ENCODE data around the gene NPIPB4.
"Not testable (repeated sequence)": the region's sequence is repeated elsewhere in the genome, so short reads cannot be mapped to it uniquely, and the experiment has no call there.

The NPIPB4 gene

DNA sequence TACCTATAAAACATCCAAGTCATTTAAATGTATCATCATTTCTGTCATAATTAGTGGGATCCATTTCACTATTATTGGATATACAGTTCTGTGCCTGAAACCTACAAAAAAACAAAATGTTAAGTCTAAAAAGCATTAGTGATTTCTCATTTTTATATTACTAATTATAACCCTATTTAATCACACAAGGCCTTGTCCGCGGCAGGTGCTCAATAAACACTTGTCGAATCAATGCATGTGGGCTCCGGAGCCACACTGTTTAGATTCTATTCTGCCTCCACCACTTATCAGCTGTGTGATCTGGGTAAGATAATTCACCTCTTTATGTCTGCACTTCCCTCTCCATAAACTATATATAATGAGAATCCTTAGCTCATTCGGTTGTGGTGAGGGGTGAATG lies at the start of gene NPIPB4:
NPIPB4 (minus strand) TSS at position 101 of the 400 bp plus-strand sequence. CDS start 378 bp downstream, outside the sequence.
- DNase-seq = not testable (repeated sequence)

- DNase-seq = not testable (repeated sequence)
Measured at GRCh38 chr16:21898998-21899397, 41.4 kb upstream of the NPIPB4 start.

GRCh38 chr16:21881988-21882387 lies 24.4 kb upstream of the NPIPB4 start:
- DNase-seq = not testable (repeated sequence)

DNA sequence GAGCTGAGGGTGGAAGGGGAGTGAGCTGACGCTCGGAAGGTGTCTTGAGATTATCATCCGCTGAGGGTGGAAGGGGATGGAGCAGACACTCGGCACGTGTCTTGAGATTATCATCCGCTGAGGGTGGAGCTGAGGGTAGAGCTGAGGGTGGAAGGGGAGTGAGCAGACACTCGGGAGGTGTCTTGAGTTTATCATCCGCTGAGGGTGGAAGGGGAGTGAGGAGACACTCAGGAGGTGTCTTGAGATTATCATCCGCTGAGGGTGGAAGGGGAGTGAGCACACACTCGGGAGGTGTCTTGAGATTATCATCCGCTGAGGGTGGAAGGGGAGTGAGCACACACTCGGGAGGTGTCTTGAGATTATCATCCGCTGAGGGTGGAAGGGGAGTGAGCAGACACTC lies 20.4 kb downstream of the NPIPB4 start:
- DNase-seq = not testable (repeated sequence)

- DNase-seq = not testable (repeated sequence)
Measured at GRCh38 chr16:21836334-21836733, 21.2 kb downstream of the NPIPB4 start.

- not testable (repeated sequence) for DNase-seq
Measured at GRCh38 chr16:21835747-21836146, 21.8 kb downstream of the NPIPB4 start.

- DNase-seq = not testable (repeated sequence)
Measured at GRCh38 chr16:21834211-21834610, 23.3 kb downstream of the NPIPB4 start.

DNA sequence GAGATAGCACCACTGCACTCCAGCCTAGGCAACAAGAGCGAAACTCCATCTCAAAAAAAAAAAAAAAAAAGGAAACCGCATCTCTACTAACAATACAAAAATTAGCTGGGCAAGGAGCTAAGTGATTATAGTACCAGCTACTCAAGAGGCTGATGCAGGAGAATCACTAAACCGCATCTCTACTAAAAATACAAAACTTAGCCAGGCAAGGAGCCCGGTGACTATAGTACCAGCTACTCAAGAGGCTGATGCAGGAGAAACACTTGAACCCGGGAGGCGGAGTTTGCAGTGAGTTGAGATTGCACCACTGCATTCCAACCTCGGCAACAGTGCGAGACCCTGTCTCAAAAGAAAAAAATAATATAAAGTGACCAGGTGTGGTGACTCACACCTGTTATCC lies 27.6 kb downstream of the NPIPB4 start:
- DNase-seq = not testable (repeated sequence)

- not testable (repeated sequence) for DNase-seq
Measured at GRCh38 chr16:21826067-21826706, 31.4 kb downstream of the NPIPB4 start.

DNA sequence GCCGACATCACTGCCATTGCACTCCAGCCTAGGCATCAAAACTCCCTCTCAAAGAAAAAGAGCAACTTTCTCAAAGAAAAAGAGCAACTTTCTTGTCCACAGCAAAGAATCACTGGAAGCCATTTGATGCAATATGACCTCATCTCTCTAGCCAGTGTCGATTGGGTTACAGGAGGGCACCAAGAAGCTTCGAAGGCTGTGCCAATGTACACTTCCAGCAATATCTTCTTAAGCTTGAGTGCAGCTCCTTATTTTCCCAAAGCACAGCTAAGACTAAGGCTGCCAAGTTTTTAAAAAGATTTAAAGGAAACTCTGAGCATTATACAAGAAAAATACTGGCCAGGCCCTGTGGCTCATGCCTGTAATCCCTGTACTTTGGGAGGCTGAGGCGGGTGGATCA lies 32.0 kb downstream of the NPIPB4 start:
- DNase-seq = not testable (repeated sequence)

- not testable (repeated sequence) for DNase-seq
Measured at GRCh38 chr16:21823258-21823657, 34.3 kb downstream of the NPIPB4 start.

DNA sequence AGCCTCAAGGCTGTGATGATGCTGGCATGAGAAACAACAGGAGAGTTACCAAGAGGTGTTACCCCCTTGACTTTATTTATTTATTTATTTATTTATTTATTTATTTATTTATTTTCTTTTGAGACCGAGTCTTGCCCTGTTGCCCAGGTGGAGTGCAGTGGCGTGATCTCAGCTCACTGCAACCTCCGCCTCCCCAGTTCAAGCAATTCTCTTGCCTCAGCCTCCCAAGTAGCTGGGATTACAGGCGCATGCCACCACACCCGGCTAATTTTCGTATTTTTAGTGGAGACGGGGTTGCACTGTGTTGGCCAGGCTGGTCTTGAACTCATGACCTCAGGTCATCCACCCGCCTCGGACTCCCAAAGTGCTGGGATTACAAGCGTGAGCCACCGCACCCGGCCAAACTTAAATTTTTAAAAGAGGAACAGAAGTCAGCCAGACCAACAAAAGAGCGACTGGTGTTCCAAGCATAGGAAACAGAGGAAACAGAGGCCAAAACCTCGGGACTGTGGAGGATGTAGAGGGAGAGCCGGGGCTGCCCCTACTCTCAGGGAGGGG lies 36.6 kb downstream of the NPIPB4 start:
- not testable (repeated sequence) for DNase-seq

DNA sequence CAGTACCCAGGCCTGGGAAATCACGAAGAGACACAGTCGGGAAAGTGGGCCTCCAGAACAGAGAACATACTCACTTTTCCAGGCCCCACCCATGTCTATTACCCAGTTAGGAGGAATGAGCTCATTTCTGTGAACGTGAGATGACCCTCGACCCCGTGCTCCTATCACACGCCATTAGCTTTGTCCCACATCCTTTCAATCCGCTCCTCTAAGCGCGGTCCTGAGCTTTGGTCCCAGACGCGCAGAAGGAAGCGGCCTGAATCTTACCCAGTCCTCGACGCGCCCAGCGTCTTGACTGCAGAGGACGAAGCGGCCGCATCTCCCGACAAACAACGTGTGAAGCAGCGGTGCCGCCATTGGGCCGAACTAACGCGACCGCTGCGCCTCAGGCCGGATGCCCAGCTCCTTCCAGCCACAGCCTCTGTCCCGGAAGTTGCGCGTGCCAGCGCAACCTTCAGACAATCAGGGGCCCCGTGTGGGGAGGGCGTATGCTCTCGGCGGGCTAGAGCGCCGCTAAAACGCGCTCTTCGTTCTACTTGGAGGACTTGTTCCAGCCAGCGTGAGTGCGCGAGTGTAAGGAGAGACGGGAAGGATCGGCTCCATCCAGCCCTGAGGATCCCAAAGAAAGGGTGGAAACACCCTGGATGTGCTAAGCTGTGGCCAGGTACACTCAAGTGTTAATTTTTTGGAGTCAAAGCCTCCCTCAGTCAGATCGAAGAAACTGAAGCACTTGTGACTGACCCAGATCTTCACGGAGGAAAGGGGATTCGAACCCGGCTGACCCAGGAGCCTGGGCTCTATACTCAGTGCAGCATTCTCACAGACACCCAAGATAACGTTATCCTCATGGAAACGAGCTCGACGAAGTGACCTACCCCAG lies 37.3 kb downstream of the NPIPB4 start:
- DNase-seq = peak; percentile 14 to 40

- DNase-seq = not testable (repeated sequence)
Measured at GRCh38 chr16:21819617-21820016, 37.9 kb downstream of the NPIPB4 start.

DNA sequence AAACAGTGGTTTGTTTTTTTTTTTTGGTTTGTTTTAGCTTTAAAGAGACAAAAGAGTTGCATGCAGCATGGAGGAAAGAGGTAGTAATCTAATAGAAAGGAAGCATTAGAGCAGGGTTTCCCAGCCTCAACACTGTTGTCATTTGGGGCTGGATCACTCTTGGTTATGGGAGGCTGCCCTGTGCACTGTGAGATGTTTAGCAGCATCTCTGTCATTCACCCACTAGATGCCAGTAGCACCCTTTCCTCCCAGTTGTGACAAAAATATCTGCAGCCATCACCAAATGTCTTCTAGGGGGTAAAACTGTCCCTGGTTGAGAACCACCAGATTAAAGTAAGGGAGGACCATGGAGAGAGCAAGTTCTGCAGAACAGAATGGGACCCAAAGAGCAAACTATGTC lies 40.5 kb downstream of the NPIPB4 start:
- DNase-seq = not testable (repeated sequence)

GRCh38 chr16:21815694-21816093 lies 41.9 kb downstream of the NPIPB4 start:
- not testable (repeated sequence) for DNase-seq

GRCh38 chr16:21802375-21802663 lies 55.2 kb downstream of the NPIPB4 start:
- DNase-seq = not testable (repeated sequence)

DNA sequence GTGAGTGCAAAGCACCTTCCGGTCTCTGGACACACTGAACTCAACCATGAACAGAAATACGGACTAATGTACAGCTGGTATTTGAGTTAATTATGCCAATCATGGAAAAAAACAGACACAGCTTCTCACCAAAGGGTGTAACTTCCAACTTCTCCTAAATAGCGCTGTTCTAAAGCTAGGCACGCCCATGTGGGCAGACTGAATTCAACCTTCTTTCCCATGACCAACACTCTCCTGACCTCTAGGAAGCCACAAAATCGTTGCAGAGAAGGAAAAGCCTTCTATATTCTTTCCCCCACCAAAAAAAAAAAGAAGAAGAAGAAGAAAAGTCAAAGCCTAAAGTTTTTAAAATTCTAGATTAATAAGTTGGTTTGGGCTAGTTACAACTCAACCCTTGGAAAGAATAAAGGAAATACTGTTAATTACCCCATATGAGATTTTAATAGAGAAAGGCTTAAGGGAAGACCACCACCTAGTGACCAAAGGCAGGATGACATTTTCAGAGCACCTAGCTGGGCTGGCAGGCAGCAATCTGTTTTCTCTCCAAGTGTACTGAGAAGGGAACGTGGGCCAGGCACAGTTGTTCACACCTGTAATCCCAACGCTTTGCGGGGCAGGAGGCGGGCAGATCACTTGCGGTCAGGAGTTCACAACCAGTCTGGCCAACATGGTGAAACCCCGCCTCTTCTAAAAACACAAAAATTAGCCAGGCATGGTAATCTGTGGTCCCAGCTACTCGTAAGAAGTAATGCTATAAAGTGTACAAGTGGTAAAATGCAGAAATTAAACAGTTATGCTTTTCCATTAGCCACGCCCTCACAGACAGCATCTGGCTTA lies 55.8 kb downstream of the NPIPB4 start:
- peak in 1 of 2 experiments; percentile 14 for DNase-seq

- DNase-seq = not testable (repeated sequence)
Measured at GRCh38 chr16:21798601-21799000, 59.0 kb downstream of the NPIPB4 start.

DNA sequence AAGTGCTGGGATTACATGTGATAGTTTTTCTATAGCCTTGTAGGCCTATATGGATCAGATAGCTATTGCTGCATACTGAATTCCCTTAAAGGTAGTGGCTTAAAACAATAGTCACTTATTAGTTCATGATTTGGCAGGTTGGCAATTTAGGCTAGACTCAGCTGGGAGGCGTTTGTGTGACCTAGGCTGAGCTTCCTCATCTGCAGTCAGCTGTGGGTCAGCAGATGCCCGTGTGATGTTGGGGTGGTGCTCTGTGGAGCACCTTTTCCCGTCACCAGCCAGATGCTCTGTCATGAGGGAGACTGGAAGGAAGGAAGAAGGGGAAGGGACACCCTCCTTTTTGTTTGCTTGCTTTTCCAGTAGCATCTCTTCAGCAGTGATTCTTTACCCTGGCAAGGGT lies 64.2 kb downstream of the NPIPB4 start:
- DNase-seq = not testable (repeated sequence)

DNA sequence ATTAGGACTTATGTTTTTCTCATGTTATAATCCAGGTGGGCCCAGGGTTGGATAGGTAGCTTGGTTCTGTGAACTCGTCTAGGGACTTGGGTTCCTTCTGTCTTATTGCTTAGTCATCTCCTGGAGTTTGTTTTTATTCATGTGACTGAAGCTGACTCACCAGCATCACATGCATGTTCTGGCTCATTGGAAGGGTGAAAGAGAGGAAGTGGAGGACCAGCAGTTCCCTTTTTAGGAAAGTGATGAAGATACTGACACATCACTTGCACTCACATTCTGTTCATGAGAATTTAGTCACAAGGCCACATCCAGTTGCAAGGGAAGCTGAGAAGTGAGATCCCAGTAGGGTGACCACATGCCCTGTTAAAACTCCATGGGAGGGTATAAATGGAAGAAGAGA lies 67.0 kb downstream of the NPIPB4 start:
- DNase-seq = not testable (repeated sequence)

All from SW 1271 (cell line).